BLaER1 (cell line): ENCODE results near the gene CCDC97.
A peak's percentile ranks its signal among the peaks of the same experiment; 100 is the strongest.
"Not testable (repeated sequence)": the region's sequence is repeated elsewhere in the genome, so short reads cannot be mapped to it uniquely, and the experiment has no call there.

Experiments
- H3K27ac ChIP-seq: shearing (Covaris generic); formaldehyde crosslinking; 2 replicates; pipeline ENCODE4 v1.8.1; 2022
- H3K27me3 ChIP-seq: shearing (Covaris generic); formaldehyde crosslinking; 2 replicates; pipeline ENCODE4 v1.8.1; 2022
- H3K36me3 ChIP-seq: shearing (Covaris generic); formaldehyde crosslinking; 2 replicates; pipeline ENCODE4 v1.8.1; 2022
- H3K4me1 ChIP-seq: shearing (Covaris generic); formaldehyde crosslinking; 2 replicates; pipeline ENCODE4 v1.8.1; 2022
- H3K4me2 ChIP-seq: shearing (Covaris generic); formaldehyde crosslinking; 2 replicates; pipeline ENCODE4 v1.8.1; 2022
- H3K4me3 ChIP-seq: shearing (Covaris generic); formaldehyde crosslinking; 2 replicates; pipeline ENCODE4 v1.8.1; 2022
- H3K9ac ChIP-seq: shearing (Covaris generic); formaldehyde crosslinking; 2 replicates; pipeline ENCODE4 v1.8.1; 2022
- H3K9me3 ChIP-seq: shearing (Covaris generic); formaldehyde crosslinking; 2 replicates; pipeline ENCODE4 v1.8.1; 2022
- H4K20me1 ChIP-seq: shearing (Covaris generic); formaldehyde crosslinking; 2 replicates; pipeline ENCODE4 v1.8.1; 2022
- Cebpa-rat ChIP-seq: shearing (Covaris generic); IDR thresholded peaks from 2 replicates; pipeline ENCODE4 v1.8.1; 2022

CCDC97 gene

GRCh38 chr19:41332000-41332399 is 22.0 kb downstream of the CCDC97 start:
- H3K27ac ChIP-seq = no peak overlapping the region
- no peak overlapping the region for H3K4me3 ChIP-seq
- H3K9me3 ChIP-seq = no peaks in the 10 kb centered on the region
- no peak for TF ChIP-seq Cebpa-rat
- peaks cover 46% of the 10 kb centered on the region for H3K4me1 ChIP-seq
- H3K27me3 ChIP-seq = no peaks in the 10 kb centered on the region
- no peak overlapping the region for H3K4me2 ChIP-seq
- H4K20me1 ChIP-seq = peaks cover 43% of the 10 kb centered on the region
- H3K9ac ChIP-seq = no peak overlapping the region
- peaks cover 71% of the 10 kb centered on the region for H3K36me3 ChIP-seq

DNA sequence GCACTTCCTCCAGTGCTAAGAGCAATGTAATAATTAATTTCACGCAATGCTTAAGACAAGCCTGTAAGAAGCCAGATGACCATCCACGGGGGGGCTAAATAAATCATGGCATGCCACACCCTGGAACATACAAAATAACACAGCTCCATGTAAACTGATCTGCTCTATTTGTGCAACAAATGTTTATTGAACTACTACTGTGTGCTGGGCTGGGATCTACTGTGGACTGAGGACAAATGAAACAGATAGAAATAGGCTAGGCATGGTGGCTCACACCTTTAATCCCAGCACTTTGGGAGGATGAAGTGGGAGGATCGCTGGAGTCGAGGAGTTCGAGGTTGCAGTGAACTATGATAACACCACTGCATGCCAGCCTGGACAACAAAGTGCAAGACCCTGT is 22.5 kb downstream of the CCDC97 start:
- H3K4me1 ChIP-seq = peaks cover 41% of the 10 kb centered on the region
- no peak overlapping the region for H3K4me3 ChIP-seq
- peaks cover 76% of the 10 kb centered on the region for H3K36me3 ChIP-seq
- H4K20me1 ChIP-seq = peaks cover 38% of the 10 kb centered on the region
- H3K4me2 ChIP-seq = no peak overlapping the region
- TF ChIP-seq Cebpa-rat = no peak
- H3K27ac ChIP-seq = no peak overlapping the region
- no peak overlapping the region for H3K9ac ChIP-seq
- no peaks in the 10 kb centered on the region for H3K9me3 ChIP-seq
- H3K27me3 ChIP-seq = no peaks in the 10 kb centered on the region

- Histone ChIP-seq H3K27ac (no peak overlapping the region), H3K9ac (peak overlapping the region; percentile 34; the same call in 1 of the 2 replicates), H3K4me2 (peak overlapping the region; percentile 39; the same call in 1 of the 2 replicates), H3K36me3 (peaks cover 97% of the 10 kb centered on the region), H3K4me1 (peaks cover 18% of the 10 kb centered on the region), H3K9me3 (no peaks in the 10 kb centered on the region), H3K4me3 (no peak overlapping the region), H3K27me3 (no peaks in the 10 kb centered on the region), H4K20me1 (peaks cover 16% of the 10 kb centered on the region; the same call in 1 of the 2 replicates)
- no peak for TF ChIP-seq Cebpa-rat
Observed at GRCh38 chr19:41334793-41335192, 24.8 kb downstream of the CCDC97 start.

DNA sequence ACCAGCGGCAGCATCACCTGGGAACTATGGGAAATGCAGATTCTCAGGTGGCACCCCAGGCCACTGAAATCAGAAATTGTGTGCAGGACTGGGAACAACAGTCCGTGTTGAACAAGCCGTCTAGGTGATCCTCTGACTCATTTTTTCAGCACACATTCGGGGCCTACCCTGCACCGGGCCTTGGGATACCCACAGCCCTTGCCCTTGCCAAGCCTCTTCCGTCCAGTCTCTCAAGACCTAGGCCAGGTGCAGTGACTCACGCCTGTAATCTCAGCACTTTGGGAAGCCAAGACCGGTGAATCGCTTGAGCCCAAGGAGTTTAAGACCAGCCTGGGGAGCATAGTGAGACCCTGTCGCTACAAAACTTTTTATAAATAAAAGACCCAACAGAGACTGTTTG is 25.5 kb downstream of the CCDC97 start:
- H3K4me3 ChIP-seq = no peak overlapping the region
- H3K27ac ChIP-seq = no peak overlapping the region
- peaks cover 97% of the 10 kb centered on the region for H3K36me3 ChIP-seq
- no peaks in the 10 kb centered on the region for H3K9me3 ChIP-seq
- peak overlapping the region; percentile 34; the same call in 1 of the 2 replicates for H3K9ac ChIP-seq
- no peak for TF ChIP-seq Cebpa-rat
- peaks cover 16% of the 10 kb centered on the region; the same call in 1 of the 2 replicates for H4K20me1 ChIP-seq
- H3K4me1 ChIP-seq = peaks cover 21% of the 10 kb centered on the region
- H3K27me3 ChIP-seq = no peaks in the 10 kb centered on the region
- H3K4me2 ChIP-seq = peak overlapping the region; percentile 39

DNA sequence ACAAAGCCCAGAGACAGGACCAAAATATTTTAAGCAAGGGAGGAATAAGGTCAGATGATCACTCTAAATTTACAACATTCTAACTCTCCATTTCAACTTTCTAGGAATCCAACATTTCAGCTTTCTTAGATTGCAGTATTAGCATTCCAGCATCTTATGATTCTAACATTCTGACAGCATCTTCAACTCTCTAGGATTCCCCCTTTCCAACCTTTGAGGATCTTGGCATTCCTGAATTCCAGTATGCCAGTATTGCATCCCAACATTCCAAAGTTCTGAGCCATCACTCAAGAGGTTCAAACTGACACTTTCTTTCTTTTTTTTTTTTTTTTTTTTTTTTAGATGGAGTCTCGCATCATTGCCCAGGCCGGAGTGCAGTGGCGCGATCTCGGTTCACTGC is 30.0 kb downstream of the CCDC97 start:
- Histone ChIP-seq H4K20me1 (peaks cover 13% of the 10 kb centered on the region; the same call in 1 of the 2 replicates), H3K4me1 (peaks cover 49% of the 10 kb centered on the region), H3K9ac (no peak overlapping the region), H3K36me3 (peaks cover 94% of the 10 kb centered on the region), H3K27me3 (no peaks in the 10 kb centered on the region), H3K9me3 (no peaks in the 10 kb centered on the region), H3K4me2 (no peak overlapping the region), H3K4me3 (no peak overlapping the region), H3K27ac (no peak overlapping the region)
- TF ChIP-seq Cebpa-rat = no peak

DNA sequence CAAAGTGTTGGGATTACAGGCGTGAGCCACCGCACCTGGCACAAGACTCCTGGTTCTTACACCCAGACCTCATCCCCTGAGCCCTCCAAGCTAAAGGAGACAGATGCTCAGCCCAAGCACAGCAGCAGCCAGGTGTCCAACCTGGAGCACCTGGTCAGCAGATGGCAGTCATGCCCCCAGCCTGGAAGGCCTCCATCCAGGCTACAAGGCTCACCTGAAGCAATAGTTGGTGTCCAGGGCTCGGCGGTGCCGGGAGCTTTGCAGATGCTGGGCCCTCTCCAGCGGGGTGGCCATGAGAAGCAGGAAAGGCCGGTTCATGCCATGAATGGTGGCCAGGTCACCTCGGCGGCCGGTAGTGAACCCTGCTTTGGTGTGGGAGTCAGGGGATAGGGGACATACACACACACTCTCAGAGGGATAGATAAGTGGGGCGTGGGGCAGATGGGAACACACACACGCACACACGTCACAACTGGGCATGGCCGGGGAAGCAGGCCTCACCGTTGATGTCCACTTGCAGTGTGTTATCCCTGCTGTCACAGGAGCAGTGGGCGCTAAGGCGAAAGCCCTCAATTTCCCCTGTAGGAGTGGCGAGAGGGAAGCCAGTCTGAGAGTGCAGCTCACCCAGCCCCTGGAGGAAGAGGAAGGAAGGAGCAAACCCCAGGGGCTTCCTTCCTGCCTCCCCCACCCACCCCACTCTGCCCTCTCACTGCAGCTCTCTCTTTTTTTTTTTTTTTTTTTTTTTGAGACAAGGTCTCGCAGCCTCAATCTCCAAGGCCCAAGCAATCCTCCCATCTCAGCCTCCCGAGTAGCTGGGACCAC is 31.9 kb downstream of the CCDC97 start:
- Histone ChIP-seq H3K36me3 (peaks cover 94% of the 10 kb centered on the region), H3K27me3 (no peaks in the 10 kb centered on the region), H3K27ac (peak overlapping the region; percentile 50), H3K9me3 (no peaks in the 10 kb centered on the region), H3K4me1 (peaks cover 53% of the 10 kb centered on the region), H3K9ac (peak overlapping the region; percentile 46; the same call in 1 of the 2 replicates), H3K4me2 (peak overlapping the region; percentile 76), H4K20me1 (peaks cover 6% of the 10 kb centered on the region; the same call in 1 of the 2 replicates), H3K4me3 (no peak overlapping the region)
- TF ChIP-seq Cebpa-rat = no peak

DNA sequence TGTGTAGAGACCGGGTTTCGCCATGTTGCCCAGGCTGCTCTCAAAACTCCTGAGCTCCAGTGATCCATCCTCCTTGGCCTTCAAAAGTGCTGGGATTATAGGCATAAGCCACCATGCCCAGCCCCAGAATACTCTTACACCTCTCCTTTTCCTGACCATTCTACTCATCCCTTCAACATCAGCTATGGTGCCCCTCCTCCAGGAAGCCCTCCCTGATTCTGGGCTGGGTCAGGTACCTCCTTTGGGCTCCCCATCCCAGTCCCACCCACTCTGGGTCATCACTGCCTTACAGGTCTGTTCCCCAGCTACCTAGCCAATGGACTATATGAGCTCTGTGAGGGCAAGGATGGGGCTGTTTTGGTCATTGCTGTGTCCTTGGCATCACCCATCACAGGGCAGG is 34.2 kb downstream of the CCDC97 start:
- Histone ChIP-seq H3K4me2 (no peak overlapping the region), H3K36me3 (peaks cover 86% of the 10 kb centered on the region), H3K4me3 (no peak overlapping the region), H3K9ac (no peak overlapping the region), H3K4me1 (peaks cover 74% of the 10 kb centered on the region), H3K27me3 (no peaks in the 10 kb centered on the region), H4K20me1 (peaks cover 17% of the 10 kb centered on the region), H3K27ac (no peak overlapping the region), H3K9me3 (no peaks in the 10 kb centered on the region)
- TF ChIP-seq Cebpa-rat = no peak

DNA sequence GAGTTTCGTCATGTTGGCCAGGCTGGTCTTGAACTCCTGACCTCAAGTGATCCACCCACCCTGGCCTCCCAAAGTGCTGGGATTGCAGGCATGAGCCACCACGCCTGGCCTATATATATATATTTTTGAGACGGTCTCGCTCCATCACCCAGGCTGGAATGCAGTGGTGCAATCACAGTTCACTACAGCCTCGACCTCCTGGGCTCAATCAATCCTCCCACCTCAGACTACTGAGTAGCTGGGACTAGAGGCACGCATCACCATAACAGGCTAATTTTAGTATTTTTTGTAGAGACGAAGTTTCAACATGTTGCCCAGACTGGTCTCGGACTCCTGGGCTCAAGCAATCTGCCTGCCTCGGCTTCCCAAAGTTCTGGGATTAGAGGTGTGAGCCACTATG is 36.9 kb downstream of the CCDC97 start:
- H3K27ac ChIP-seq, H3K27me3 ChIP-seq, H3K9me3 ChIP-seq, H3K4me3 ChIP-seq, H3K9ac ChIP-seq: not testable (repeated sequence)
- peaks cover 39% of the 10 kb centered on the region for H4K20me1 ChIP-seq
- peak overlapping the region; percentile 40; the same call in 1 of the 2 replicates for H3K4me2 ChIP-seq
- H3K36me3 ChIP-seq = peaks cover 59% of the 10 kb centered on the region
- H3K4me1 ChIP-seq = peaks cover 80% of the 10 kb centered on the region

GRCh38 chr19:41350735-41351338 is 40.9 kb downstream of the CCDC97 start:
- Histone ChIP-seq H3K36me3 (peaks cover 25% of the 10 kb centered on the region), H4K20me1 (peaks cover 51% of the 10 kb centered on the region)

More at GRCh38 chr19:41350735-41351338, 40.9 kb downstream of the CCDC97 start:
- peaks cover 69% of the 10 kb centered on the region for H3K4me1 ChIP-seq
- peak overlapping the region; percentile 98 for H3K4me2 ChIP-seq
- peak overlapping the region; percentile 84 for H3K9ac ChIP-seq
- H3K4me3 ChIP-seq = peak overlapping the region; percentile 81
- no peaks in the 10 kb centered on the region for H3K9me3 ChIP-seq
- H3K27me3 ChIP-seq = no peaks in the 10 kb centered on the region
- H3K27ac ChIP-seq = peak overlapping the region; percentile 85
- no peak for TF ChIP-seq Cebpa-rat
